GM18870 (cell line): ENCODE data around the gene CCM2.
"Not testable (repeated sequence)": the region's sequence is repeated elsewhere in the genome, so short reads cannot be mapped to it uniquely, and the experiment has no call there.

Experiments
- ATAC-seq: cut with Tn5 transposase; IDR thresholded peaks from one replicate; pipeline ENCODE4 v1.9.1; 2021; ENCODE audit warnings: moderate library complexity; ENCODE audit not compliant: unreplicated experiment

CCM2 gene

DNA sequence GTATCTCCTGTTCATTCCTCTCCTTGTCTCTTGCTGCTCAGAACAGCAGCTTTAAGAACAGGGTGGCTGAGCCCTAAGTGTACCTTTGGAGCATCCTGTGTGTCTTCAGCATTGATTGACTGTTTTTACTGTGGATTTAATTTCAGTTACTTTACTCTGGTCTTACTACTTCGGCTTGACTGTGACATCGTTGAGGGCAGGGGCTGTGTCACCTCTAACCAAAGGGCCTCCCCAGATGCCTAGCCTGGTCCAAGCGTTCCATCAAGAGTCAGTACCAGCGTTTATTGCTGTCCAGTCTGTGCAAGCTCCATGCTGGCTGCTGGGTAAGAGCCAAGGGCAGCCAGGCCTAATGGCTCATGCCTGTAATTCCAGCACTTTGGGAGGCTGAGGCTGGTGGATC, 32.4 kb downstream of the CCM2 start:
- ATAC-seq = no peak

DNA sequence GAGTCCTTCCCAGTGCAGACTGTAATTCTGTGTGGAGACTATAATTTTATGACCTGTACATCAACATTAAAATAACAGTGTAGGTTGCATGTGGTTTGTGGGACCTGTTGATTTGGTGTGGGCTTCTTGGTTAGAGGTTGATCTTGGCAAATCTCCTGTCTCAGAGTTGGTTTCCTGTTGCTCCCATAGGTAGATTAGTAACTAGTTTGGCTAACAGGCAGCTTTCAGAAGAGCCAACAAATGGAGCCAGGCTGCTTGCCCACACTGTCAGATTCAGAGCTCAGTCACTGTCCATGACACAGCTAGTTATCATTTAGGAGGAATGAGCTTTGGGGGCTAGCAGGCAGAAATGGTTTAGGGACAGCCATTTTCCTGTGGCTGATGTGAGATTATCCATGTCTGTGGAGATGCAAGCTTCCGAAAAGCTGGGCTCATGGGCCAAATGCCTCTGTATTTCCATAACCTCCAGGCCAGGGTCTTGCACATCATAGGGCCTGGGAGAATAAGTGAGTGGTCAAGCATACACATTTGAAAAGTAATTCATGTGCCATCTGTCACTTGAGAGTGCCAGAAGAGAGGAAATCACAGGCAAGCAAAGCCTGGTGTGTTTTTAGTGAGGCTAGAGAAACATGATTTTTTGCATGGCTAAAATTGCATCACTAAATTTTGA, 33.4 kb downstream of the CCM2 start:
- no peak for ATAC-seq

DNA sequence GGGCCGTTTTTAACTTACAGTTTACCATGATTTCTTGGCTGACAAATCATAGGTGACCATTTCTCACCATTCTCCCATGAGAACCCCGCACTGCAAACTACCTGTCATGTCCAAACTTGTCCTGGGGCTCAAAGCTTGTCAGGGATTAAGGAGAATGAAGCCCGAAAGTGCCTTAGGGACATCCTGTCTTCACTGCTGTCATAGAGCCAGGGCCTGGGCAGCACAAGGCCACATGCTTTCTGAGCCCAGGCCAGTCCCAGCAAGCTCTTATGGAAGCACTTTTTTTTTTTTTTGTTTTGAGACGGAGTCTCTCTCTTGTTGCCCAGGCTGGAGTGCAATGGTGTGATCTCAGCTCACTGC, 33.9 kb downstream of the CCM2 start:
- no peak for ATAC-seq

DNA sequence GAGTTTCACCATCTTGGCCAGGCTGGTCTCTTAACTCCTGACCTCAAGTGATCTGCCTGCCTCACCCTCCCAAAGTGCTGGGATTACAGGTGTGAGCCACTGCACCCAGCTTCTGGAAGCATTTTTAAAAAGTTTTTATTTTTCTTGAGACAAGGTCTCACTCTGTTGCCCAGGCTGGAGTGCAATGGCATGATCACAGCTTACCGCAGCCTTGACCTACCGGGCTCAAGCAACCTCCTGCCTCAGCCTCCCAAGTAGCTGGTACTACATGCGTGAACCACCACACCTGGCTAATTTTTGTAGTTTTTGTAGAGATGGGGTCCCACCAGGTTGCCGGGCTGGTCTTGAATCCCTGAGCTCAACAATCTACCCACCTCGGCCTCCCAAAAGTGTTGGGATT, 34.7 kb downstream of the CCM2 start:
- ATAC-seq = not testable (repeated sequence)

DNA sequence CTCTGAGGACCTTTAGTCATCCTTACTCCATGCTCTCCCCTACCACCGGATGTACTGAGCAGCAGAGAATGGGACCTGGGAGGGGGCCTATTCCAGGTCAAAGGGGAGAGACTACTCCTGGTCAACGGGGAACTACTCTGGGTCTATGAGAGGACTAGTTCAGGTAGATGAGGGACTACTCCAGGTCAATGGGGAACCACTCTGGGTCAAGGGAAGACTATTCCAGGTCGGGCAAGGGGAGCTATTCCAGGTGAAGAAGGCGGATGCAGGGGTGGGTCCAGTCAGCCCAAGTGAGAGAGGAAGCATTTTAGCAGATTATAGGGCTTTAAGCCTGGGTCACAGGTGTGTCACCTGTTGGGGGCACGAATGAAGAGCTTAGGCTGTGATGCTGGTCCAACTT, 35.4 kb downstream of the CCM2 start:
- ATAC-seq = no peak

DNA sequence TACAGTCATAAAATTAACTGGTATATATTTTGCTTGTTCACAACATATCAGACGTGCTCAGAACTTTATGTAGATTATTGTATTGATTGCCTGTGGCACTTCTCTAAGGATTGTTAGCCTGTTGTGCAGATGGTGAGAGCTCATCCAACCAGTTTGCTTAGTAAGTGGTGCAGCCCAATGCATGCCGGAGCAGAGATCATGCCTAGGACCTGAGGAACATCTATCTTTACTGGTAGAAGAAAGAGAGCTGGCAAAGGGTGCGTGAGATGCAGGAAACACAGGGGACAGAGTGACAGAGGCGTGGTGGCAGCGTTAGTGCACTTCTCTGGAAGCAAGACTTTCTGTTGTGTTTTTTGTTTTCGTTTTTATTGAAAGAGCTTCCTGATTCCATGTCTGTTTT, 35.9 kb downstream of the CCM2 start:
- no peak for ATAC-seq

DNA sequence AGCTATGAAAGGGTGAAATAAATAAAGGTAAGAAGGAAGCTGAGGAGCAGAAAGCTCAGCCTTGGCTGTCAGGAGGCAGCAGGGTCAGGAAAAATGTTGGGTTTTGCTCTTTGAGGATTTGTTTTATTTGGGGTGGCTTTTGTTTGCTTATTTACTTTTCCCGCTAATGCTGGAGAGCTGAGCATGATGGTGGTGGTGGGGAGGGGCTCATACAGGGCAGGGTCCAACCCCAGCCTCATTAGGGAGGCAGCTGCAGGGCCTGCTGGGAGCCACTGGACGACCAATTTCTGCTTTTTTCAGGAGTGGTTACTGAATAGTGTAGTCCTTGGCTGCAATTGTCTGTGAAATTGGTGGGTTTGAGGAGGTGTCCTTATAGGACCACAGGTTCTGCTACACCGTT, 36.3 kb downstream of the CCM2 start:
- no peak for ATAC-seq

DNA sequence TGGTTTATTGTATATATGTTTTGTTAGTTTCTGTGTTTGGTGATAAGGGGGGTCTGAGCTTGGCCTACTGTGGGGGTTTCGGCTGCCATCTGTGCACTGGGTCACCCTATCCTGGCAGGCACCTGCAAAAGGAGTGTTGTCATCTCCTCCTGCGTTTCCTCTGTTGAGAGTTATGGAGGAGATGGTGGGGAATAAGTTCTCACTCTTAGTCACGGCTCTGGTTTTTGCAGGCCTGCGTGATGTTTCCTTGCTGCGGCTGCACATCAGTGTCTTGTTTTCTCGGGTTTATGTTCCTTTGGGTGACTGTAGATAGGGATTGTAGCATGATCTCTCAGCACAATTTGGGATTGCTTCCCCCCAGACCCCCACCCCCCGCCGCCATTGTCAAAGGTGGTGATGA, 36.8 kb downstream of the CCM2 start:
- ATAC-seq = no peak

DNA sequence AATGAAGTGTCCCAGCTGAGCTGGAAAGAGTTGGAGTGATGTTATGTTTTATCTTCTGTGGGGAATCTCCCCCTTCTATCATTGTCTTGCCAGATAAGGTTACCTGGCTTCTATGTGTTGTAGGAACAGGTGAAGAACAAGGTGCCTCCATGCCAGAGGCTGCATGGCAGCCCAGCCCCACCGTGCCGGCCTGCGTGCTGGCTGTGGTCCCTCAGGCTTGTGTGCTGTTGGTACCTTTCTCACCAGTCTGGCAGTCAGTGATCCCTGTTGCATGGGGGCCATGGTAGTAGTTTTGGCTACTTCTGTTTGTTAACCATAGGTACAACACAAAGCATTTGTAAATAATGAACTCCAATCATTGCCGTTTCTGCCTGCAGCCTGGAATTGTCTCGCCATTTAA, 37.9 kb downstream of the CCM2 start:
- ATAC-seq = no peak

DNA sequence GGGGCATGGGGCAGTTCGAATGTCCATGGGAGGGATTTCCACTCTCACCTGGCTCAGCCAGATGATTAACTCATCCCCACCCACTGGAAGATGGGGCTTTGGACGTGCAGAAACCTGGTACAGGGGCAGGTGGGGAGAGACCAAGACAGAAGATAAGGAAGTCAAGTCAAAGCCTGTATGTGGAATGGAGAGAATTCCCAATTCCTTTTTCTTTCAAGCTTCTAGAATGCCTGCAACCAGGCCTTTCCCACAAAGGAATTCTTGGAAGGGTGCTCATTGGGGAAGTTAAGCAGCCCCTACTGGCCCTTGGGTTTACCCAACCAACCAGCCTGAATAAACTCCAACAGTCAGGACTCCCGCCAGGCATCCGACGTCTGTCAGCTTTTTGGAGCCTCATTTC, 39.1 kb downstream of the CCM2 start:
- ATAC-seq = no peak

DNA sequence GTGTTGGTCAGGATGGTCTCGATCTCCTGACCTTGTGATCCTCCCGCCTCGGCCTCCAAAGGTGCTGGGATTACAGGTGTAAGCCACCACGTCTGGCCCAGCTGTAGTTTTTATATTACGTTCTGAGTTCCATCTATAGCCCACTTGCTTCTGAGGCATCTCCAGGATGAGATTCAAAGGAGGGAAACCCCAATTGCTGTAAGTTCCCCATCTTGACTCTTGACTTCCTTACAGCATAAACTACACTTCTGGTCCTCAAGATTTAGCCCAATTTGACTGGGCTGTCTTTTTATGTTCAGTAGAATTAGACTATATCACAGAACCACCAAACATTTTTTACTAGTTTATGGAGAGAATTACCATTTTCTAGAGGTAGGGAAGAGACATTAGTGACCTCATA, 44.3 kb downstream of the CCM2 start:
- no peak for ATAC-seq

DNA sequence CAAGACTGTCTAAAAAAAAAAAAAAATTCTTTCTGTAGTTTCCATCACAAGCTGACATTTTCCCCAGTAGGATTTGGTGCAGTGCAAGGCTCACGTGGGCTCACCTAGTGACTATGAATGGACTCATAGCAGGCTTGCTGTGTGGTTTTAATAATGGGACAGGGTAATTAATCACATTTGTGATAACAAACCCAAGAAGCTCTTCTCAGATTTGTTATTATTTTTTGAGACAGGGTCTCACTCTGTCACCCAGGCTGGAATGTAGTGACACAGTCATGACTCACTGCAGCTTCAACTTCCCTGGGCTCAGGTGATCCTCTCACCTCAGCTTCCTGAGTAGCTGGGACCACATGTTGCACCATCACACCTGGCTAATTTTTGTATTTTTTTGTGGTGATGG, 48.7 kb downstream of the CCM2 start:
- no peak for ATAC-seq

DNA sequence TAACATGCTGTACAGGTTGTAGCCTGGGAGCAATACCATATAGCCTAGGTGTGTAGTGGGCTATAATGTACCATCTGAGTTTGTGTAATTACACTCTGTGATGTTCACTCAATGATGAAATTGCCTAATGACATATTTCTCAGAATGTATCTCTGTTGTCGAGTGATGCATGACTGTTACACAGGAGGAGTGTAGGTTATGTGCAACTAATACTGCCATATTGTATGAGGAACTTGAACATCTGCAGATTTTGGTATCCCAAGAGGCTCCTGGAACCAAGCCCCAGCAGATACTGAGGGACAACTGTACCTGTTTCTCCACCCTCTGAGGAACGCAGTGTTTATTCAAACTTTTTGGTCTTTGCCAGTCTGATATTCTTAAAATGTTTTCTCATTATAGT, 50.2 kb downstream of the CCM2 start:
- no peak for ATAC-seq

DNA sequence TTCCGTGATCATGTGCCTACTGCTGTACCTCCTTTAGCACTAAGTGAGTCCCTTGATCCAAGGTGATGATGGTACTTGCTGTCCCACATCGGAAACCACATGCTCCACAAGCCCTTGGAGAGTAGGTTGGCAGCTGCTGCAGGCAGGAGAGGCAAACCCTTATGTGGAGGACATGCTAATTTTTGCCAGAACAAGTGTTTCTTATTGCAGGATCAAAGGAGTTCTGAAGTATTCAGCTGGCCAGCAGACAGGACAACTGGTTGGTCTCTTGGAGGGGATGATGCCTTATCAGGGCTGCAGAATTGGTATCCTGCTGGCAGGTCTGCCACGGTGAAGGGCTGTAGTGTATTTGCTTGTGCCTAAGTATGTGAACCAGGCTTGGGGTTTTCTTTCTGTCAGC, 52.0 kb downstream of the CCM2 start:
- no peak for ATAC-seq

DNA sequence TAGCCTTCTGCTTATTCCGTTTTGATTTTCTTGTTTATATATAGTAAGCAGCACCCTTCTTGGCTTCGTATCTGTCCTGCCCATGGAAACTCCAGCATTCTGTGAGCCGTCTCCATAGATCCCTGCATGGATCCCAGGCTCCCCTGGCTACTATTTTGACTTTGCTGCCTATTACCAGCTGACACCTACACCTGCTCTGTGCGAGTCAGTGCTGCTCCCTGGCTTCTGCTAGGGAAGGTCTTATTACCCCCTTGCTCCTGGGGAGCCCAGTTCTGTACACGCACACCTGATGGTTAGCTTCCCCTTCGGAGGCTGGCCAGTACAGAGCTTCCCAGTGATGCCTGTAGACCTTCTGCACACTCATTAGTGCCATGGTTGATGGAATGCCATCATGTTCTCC, 53.4 kb downstream of the CCM2 start:
- no peak for ATAC-seq

DNA sequence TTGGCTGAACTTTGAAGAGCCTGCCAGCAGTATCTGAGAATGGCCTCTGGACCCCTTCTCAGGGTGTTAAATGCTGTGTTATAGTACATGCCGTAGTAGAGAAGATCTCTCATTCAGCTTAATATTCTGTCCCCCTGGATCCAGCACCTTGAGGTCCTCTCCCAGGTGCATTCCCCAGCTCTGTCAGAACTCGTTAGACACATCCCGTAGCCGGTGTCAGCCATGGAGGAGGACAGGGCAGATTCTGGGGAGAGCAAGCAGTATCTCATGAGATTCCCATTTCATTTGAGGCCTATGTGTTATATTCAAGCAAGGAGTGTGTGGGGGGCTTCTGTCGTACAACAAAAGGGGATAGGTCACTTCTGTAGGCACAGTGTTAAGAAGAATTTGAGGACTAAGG, 53.9 kb downstream of the CCM2 start:
- no peak for ATAC-seq

DNA sequence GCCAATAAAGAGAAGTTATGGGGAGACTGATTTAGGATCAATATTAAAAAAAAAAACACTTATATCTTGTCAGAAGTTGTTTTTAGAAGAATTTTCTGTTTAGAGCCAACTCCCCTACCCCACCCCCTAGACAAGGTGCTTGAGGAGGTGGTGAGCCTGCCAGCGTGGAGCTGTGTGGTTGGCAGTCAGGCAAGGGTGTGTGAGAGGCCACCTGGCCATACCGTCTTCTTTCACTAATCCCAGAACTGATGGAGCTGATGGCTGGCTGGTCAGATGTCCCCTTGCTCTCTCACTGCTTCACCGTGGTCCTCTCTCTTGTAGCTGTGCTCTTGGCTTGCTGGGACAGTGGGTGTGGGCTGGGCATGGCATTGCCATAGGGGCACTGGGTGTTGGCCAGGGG, 54.4 kb downstream of the CCM2 start:
- no peak for ATAC-seq

DNA sequence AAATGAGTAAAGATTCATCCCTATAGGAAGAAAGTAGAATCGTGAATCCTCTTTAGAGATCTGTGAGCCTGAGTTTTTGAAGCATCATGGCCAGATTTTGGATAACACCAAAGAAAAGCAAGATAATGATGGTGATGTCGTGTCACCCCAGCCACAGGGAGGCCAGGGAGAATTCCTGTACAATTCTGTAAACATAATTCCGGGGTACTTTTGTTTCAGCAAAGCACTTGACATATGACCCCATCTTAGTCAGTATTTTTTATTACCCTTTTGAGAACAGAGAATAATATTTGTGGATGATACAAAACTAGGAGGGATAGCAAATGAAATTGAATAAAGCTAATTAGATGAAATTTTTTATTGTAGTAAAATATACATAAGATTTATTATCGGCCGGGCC, 55.0 kb downstream of the CCM2 start:
- ATAC-seq = no peak

DNA sequence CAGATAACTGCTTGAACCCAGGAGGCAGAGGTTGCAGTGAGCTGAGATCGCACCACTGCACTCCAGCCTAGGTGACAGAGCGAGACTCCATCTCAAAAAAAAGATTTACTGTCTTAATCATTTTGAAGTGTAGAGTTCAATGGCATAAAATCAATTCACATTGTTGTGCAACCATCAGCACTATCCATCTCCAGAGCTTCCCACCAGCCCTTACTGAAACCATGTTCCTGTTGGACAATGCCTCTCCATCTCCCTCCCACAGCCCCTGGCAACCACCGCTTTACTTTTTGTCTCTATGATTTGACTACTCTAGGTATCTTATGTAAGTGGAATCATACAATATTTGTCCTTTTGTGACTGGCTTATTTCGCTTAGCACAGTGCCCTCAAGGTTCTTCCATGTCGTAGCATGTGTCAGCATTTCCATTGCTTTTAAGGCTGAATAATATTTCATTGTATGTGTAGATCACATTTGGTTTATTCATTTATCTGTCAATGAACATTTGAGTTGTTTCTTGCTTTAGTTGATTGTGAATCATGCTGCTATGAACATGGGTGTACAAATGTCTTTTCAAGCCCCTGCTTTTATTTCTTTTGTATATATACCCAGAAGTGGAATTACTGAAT, 55.7 kb downstream of the CCM2 start:
- ATAC-seq = no peak

DNA sequence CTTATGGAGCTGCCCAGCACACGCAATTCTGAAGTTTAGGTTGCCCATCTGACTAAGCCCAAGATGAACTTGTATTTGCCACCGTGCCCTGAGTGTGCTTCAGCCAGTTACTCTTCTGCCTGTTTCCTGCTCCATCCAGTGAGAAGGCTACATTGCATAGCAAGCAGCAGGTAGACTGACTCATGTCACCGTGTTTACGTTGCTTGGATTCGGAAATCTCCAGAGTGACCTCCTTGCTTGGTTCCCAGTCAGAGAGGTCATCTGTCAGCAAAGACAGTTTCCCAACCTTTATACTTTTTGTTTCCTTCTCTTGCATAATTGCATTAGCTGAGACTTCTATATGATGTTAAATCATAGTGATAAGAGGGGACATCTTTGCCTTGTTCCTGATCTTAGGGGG, 57.9 kb downstream of the CCM2 start:
- ATAC-seq = no peak

DNA sequence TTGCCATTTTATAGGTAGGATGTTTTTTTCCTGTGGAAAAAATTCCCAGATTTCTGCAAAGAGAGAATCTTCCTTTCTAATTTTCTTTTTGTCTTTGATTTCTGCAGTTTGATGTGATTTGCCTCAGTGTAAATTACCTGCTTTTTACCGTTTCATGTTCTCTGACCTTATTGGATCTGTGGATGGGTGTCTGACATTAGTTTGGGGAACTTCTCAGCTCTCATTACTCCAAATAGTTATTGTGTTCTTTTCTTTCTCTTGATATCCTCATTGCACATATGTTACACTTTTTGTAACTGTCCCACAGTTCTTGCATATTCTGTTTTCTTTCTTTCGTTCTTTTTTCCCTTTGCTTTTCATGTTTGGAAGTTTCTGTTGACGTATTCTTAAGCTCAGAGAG, 60.3 kb downstream of the CCM2 start:
- no peak for ATAC-seq

DNA sequence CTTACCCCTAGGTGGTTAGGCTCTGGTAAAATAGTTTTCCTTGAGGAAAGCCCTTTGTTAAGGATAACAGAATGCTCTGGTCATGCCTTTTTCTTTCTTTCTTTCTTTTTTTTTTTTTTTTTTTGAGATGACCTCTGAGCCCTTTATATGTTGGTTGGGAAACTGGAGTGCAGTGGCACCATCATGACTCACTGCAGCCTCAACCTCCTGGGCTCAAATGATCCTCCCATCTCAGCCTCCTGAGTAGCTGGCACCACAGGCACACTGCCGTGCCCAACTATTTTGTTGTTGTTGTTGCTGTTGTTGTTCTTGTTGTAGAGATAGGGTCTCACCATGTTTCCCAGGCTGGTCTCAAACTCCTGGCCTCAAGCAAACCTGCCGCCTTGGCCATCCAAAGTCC, 61.4 kb downstream of the CCM2 start:
- no peak for ATAC-seq

DNA sequence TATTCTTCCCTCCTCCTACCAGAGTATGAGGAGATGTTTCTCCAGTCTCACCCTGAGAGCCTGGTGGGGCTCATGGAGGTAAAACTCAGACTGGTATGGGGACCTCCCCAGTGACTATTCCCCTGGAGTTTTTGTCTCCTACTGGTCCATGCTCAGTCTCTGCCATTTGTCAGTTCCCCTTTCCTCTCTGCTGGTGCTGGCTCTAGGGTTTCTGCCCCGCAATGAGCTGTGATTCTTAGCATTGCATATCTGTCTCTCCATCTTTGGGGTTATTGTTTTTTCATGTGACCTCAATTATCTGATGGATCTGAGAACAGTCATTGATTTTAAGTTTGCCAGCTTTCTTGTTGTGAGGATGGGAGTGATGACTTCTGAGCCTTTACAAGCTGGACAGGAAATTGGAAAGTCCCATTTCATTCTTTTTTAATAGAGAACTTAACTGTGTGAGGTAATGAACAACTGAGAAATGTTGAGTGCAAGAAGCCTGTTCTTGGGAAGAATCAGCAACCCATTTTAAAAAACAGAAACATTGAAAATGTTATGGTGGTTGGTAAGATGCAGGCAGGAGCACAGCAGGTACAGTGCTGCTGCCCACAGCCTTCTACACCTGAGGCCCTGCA, 61.9 kb downstream of the CCM2 start:
- ATAC-seq = no peak
